ENCODE results near the gene PFKM. TPM values are rescaled to one million over a fixed set of nuclear protein-coding genes. Genes with fewer than 3 reads are reported as not detected.

The PFKM gene
- total RNA-seq, 1 experiment from 2014 or later = 90.2 TPM

Other genes with a start within 250 kb of the PFKM start
- gene VDR, start 214.4 kb upstream of the PFKM start, total RNA-seq (2014; rRNA removed; shearing (Covaris generic)) = 0.06 and 0.07 TPM in 2 replicates
- 177 and 211 TPM in 2 replicates for gene TMEM106C, start 155.8 kb upstream of the PFKM start, total RNA-seq (2014; rRNA removed; shearing (Covaris generic))
- gene COL2A1, start 114.9 kb upstream of the PFKM start, total RNA-seq (2014; rRNA removed; shearing (Covaris generic)) = 0.74 and 3.1 TPM in 2 replicates
- 20.7 and 27.3 TPM in 2 replicates for gene SENP1, start 13.3 kb upstream of the PFKM start, total RNA-seq (2014; rRNA removed; shearing (Covaris generic))
- gene ASB8, start 38.2 kb downstream of the PFKM start, total RNA-seq (2014; rRNA removed; shearing (Covaris generic)) = 10.4 and 11.0 TPM in 2 replicates
- 0.03 and 0.06 TPM in 2 replicates for gene CCDC184, start 64.3 kb downstream of the PFKM start, total RNA-seq (2014; rRNA removed; shearing (Covaris generic))
- not detected in 2 replicates for gene OR10AD1, start 83.9 kb downstream of the PFKM start, total RNA-seq (2014; rRNA removed; shearing (Covaris generic))
- 12.7 and 12.9 TPM in 2 replicates for gene ZNF641, start 231.6 kb downstream of the PFKM start, total RNA-seq (2014; rRNA removed; shearing (Covaris generic))

Measured in G401 (cell line).